Heart right ventricle (tissue), 16 donors: ENCODE data around the gene DNPEP. TPM values are rescaled to one million over a fixed set of nuclear protein-coding genes. Genes with fewer than 3 reads are reported as not detected.
A peak's percentile ranks its signal among the peaks of the same experiment; 100 is the strongest.

Experiments used
- ATAC-seq, 8 donors: fragments of 200-7000 bp; cut with Tn5 transposase; one replicate each; pipeline ENCODE4 v1.9.1; 2020; ENCODE audit warnings: mild to moderate bottlenecking in 8 of 8, moderate library complexity in 8 of 8, moderate number of reproducible peaks in 1 of 8
- DNase-seq, 2 donors: peaks; one replicate each; pipeline ENCODE4 v3.0.0-alpha.2; 2020
- H3K27ac ChIP-seq, 10 donors: fragments of 200-600 bp; sonication (generic) in 2 of 10; one replicate each; pipeline versions ENCODE4 v1.5.0 to v1.8.0; 2020 to 2022; ENCODE audit warnings: mild to moderate bottlenecking in 3 of 10
- H3K27me3 ChIP-seq, 7 donors: fragments of 200-600 bp; one replicate each; pipeline ENCODE4 v1.8.0; 2021 to 2022; ENCODE audit warnings: mild to moderate bottlenecking in 2 of 7
- H3K36me3 ChIP-seq, 9 donors: fragments of 200-600 bp; sonication (generic) in 1 of 9; one replicate each; pipeline versions ENCODE4 v1.5.0 to v1.8.0; 2020 to 2022; ENCODE audit warnings: mild to moderate bottlenecking in 2 of 9
- H3K4me1 ChIP-seq, 9 donors: fragments of 200-600 bp; sonication (generic) in 1 of 9; one replicate each; pipeline versions ENCODE4 v1.5.0 to v1.8.0; 2020 to 2022; ENCODE audit warnings: mild to moderate bottlenecking in 4 of 9
- H3K4me3 ChIP-seq, 10 donors: fragments of 200-600 bp; sonication (generic) in 2 of 10; one replicate each; pipeline versions ENCODE4 v1.5.0 to v1.8.0; 2020 to 2022; ENCODE audit warnings: mild to moderate bottlenecking in 7 of 10, moderate library complexity in 2 of 10
- H3K9me3 ChIP-seq, 11 donors: fragments of 200-600 bp in 10 of 11; sonication (generic) in 2 of 11; one replicate each; pipeline versions ENCODE4 v1.5.0 to v1.8.0; 2013 to 2022; ENCODE audit warnings: mild to moderate bottlenecking in 2 of 11, control low read depth in 1 of 11, moderate library complexity in 1 of 11
- WGBS, 2 donors: extraction: QIAGEN DNeasy Blood & Tissue Kit; methylation state at CpG; one replicate each; pipeline ENCODE4 v1.1.7; 2013; ENCODE audit warnings: inconsistent platforms in 1 of 2; 5-methylcytosine and 5-hydroxymethylcytosine counted together
- intact Hi-C, 10 donors: fragments of 100-400 bp; cut with DNase I; formaldehyde crosslinking; loops; one replicate each; pipeline versions ENCODE4 v1.11.1 to v1.14.2; 2022
- polyA plus RNA-seq, 2 donors: library from polyadenylated mRNA; stranded (reverse); fragments of 200-250 nt; gene quantifications; one replicate each; pipeline ENCODE4 v1.2.3, GENCODE V29; 2013
- total RNA-seq, 10 donors: library from RNA; stranded (reverse); fragmentation: NEBNext Ultra II Directional in 3 of 10; extraction: Animal tissue kit (Norgen Biotek cat#: 25700) in 3 of 10; gene quantifications; one replicate each; pipeline versions ENCODE4 v1.2.1 to v1.2.4, GENCODE V29; 2021 to 2023
- TF ChIP-seq, protein P1 (sequence below), 9 donors: fragments of 200-600 bp; sonication (generic) in 2 of 9; IDR thresholded peaks; one replicate each; pipeline versions ENCODE4 v1.5.0 to v1.8.0; 2021 to 2022; ENCODE audit warnings: antibody characterized with exemption in 9 of 9, mild to moderate bottlenecking in 5 of 9, moderate library complexity in 1 of 9
- donor health status: Arrhythmogenic right ventricular cardiomyopathy.
- donor health status: ischemic (EF 13 %, LVEDD 7.1; RV severe dilation, severe dysfunction).
- donor health status: healthy with polysubstance abuse.
- donor health status: DM: no; HTN: yes; CAD: no.
- donor health status: DM: no; HTN: no; CAD: no.
- donor health status: ischemic (EF 25% LVEDD 6.9; RV normal size, moderate dysfunction).
- donor health status: ischemic (EF 25% LVEDD 5.7; RV mildly dilated, moderate dysfunction).
- donor health status: healthy.
- donor health status: DM: yes; HTN: yes; CAD: no.
- donor health status: Ischemic cardiomyopathy.
- donor health status: ischemic (EF 35%, LVEDD 5.7; RV mildly dilated, moderate dysfunction).
- donor health status: nonischemic (EF 11% LVEDD 7.7; RV severe dilation, severe dysfunction).
- donor health status: DM: yes; HTN: yes; CAD: no.
- donor health status: PGD.
- donor health status: ischemic (EF 29% LVEDD 5.4; RV normal size, mild dysfunction).
- donor health status: nonischemic (EF 23%, LVEDD 6.1; RV moderate dilation, normal function).

The DNPEP gene
- total and polyA plus RNA-seq, 12 donors = 56.1 to 110 (median 71.2) TPM

DNA sequence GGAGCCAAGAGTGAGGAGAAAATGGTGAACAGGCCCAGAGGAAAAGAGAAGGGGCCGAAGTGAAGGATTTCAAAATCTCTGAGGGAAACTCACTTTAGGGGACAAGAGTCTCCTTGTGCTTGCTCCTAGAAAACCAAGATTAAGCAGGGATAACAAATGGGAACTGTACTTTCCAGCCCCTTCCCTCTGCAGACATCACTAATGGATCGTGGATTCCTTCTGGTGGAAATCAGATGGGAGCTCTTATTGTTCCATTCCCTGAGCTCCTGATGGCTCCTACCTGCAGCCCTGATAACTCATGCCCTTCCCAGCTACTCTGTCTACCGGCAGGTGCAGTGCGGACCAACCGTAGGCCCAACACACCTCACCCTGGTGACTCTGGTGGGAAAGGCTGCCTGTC is 34.6 kb downstream of the DNPEP start:
- TF ChIP-seq, protein P1, sequence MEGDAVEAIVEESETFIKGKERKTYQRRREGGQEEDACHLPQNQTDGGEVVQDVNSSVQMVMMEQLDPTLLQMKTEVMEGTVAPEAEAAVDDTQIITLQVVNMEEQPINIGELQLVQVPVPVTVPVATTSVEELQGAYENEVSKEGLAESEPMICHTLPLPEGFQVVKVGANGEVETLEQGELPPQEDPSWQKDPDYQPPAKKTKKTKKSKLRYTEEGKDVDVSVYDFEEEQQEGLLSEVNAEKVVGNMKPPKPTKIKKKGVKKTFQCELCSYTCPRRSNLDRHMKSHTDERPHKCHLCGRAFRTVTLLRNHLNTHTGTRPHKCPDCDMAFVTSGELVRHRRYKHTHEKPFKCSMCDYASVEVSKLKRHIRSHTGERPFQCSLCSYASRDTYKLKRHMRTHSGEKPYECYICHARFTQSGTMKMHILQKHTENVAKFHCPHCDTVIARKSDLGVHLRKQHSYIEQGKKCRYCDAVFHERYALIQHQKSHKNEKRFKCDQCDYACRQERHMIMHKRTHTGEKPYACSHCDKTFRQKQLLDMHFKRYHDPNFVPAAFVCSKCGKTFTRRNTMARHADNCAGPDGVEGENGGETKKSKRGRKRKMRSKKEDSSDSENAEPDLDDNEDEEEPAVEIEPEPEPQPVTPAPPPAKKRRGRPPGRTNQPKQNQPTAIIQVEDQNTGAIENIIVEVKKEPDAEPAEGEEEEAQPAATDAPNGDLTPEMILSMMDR (IDR thresholded peaks at IDR 0.05) = no peak
- H3K27ac ChIP-seq = no peak overlapping the region
- peaks cover 0 to 11% (median 3%) of the 10 kb centered on the region in 9 donors for H3K4me1 ChIP-seq
- H3K36me3 ChIP-seq = no peaks in the 10 kb centered on the region
- H3K4me3 ChIP-seq = no peak overlapping the region
- DNase-seq (no peak), ATAC-seq (no peak)
- WGBS, 2 donors = 82 to 90% methylated on average over 5 of the region's 5 CpGs
- intact Hi-C loops = no loop called here
- peaks cover 3 to 79% (median 50%) of the 10 kb centered on the region in 7 donors for H3K27me3 ChIP-seq
- H3K9me3 ChIP-seq = no peaks in the 10 kb centered on the region

DNA sequence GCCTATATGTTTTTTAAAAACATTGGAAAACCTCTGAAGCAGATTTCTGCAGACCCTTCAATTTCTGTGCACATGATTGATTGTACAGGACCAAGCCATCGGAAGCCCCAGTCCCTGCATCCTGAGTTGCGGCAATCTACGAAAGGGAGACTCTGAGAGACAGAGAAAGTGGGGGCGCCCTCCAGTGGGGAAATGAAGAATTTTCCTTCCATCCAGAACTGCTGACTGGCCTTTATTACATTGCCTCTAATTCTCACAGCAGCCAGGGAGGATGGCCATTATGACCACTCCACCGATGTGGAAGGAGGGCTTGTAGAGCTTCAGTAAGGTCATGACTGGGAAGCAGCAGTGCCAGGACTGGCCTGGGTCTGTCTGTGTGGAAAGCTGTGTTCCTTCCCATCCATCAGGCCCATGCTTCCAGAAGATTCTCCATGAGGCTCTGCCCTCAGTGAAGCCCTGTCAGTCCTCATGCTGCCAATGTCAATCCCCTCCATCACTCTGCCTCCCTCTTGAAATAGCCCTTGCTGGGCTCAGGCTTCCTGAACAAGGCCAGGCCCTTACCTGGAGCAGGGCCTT is 35.2 kb downstream of the DNPEP start:
- no peaks in the 10 kb centered on the region for H3K9me3 ChIP-seq
- ATAC-seq (peak in 6 of 8 donors; percentile 42 to 84 (median 59)), DNase-seq (peak in 1 of 2 donors; percentile 52)
- intact Hi-C loops = no loop called here
- peaks cover 0 to 5% (median 0%) of the 10 kb centered on the region in 9 donors for H3K4me1 ChIP-seq
- H3K27ac ChIP-seq = no peak overlapping the region
- H3K4me3 ChIP-seq = no peak overlapping the region
- peaks cover 0 to 76% (median 44%) of the 10 kb centered on the region in 7 donors for H3K27me3 ChIP-seq
- TF ChIP-seq, protein P1 (IDR thresholded peaks at IDR 0.05) = peak; percentile 35 to 77 (median 54)
- H3K36me3 ChIP-seq = no peaks in the 10 kb centered on the region
- 8 to 15% methylated on average over 5 of the region's 5 CpGs for WGBS, 2 donors

DNA sequence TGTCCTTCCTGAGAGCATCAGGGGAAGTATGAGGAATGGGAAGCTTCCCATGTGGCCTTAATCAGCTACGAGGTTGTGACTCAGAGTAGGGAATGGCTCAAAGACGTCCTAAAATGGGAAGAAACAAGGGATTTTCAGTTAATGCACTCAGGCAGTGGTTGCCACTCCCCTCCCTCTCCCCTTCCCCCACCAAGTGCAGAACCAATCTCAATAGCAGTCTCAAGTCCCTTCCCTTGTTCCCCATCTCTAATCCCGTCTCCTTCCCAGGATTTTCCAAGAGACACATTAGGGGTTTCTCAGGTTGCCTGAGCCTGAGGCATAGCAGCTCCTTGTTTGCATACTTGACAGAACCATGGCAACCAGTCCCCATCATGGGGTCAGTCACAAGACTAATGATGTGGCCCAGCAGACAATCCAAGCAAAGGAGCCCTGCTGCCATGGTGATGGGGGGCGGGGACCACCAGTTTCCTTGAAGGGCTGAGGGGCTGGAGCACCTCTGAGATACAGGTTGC is 36.9 kb downstream of the DNPEP start:
- WGBS, 2 donors = 42 to 43% methylated on average over 4 of the region's 4 CpGs
- peaks cover 0 to 58% (median 29%) of the 10 kb centered on the region in 7 donors for H3K27me3 ChIP-seq

DNA sequence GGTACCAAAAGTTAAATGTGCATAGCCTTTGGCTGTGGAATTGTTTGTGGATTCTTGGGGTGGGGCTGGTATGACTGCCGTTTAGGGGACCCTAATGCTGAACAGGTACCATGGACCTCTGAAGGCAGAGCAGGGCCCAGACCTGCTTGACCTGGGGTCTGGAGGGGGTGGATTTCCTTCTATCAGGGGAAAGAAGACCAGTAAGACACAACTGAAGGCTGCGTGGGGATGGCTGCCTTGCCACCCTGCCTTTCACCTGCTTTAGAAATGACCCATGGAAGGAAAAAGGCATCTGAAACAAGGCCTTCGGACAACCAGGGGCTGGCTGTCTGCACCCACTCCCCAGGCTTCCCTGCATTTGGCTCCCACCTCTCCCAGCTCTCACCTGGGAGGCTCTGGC is 37.5 kb downstream of the DNPEP start:
- Histone ChIP-seq H3K4me3 (no peak overlapping the region), H3K9me3 (no peaks in the 10 kb centered on the region), H3K36me3 (no peaks in the 10 kb centered on the region), H3K27me3 (peaks cover 0 to 53% (median 25%) of the 10 kb centered on the region in 7 donors), H3K27ac (no peak overlapping the region), H3K4me1 (peaks cover 0 to 3% (median 0%) of the 10 kb centered on the region in 9 donors)
- DNase-seq = no peak
- ATAC-seq = no peak
- TF ChIP-seq, protein P1 (IDR thresholded peaks at IDR 0.05) = no peak
- intact Hi-C loops = no loop called here
- 70 to 84% methylated on average over 3 of the region's 3 CpGs for whole genome bisulfite sequencing, 2 donors

More for the DNA sequence above, 36.9 kb downstream of the DNPEP start:
- ATAC-seq = no peak
- no peak overlapping the region for H3K27ac ChIP-seq
- H3K4me1 ChIP-seq = no peaks in the 10 kb centered on the region
- TF ChIP-seq, protein P1 (IDR thresholded peaks at IDR 0.05) = no peak
- no peak overlapping the region for H3K4me3 ChIP-seq
- H3K36me3 ChIP-seq = no peaks in the 10 kb centered on the region
- DNase-seq = no peak
- no peaks in the 10 kb centered on the region for H3K9me3 ChIP-seq
- intact Hi-C loops = no loop called here
